Keratinocyte (primary cell): ENCODE measurements around the gene JADE2.

Source experiments
- EZH2 ChIP-seq: IDR thresholded peaks from one replicate; pipeline ENCODE4 v1.6.1; 2012; ENCODE audit warnings: inconsistent platforms, mild to moderate bottlenecking, low read length, moderate library complexity
- TF ChIP-seq, protein P1 (sequence below), 3 experiments: IDR thresholded peaks in 1 of 3; conservative IDR thresholded peaks in 1 of 3; optimal IDR thresholded peaks in 1 of 3; 2 replicates in 2 of 3; 3 replicates in 1 of 3; pipeline versions ENCODE3 to v1.5.1; 2011; ENCODE audit warnings: low read length in 3 of 3, mild to moderate bottlenecking in 3 of 3, moderate library complexity in 2 of 3, control low read depth in 1 of 3, inconsistent platforms in 1 of 3; ENCODE audit not compliant: insufficient read depth in 2 of 3; ENCODE audit errors: extremely low read depth in 1 of 3

DNA sequence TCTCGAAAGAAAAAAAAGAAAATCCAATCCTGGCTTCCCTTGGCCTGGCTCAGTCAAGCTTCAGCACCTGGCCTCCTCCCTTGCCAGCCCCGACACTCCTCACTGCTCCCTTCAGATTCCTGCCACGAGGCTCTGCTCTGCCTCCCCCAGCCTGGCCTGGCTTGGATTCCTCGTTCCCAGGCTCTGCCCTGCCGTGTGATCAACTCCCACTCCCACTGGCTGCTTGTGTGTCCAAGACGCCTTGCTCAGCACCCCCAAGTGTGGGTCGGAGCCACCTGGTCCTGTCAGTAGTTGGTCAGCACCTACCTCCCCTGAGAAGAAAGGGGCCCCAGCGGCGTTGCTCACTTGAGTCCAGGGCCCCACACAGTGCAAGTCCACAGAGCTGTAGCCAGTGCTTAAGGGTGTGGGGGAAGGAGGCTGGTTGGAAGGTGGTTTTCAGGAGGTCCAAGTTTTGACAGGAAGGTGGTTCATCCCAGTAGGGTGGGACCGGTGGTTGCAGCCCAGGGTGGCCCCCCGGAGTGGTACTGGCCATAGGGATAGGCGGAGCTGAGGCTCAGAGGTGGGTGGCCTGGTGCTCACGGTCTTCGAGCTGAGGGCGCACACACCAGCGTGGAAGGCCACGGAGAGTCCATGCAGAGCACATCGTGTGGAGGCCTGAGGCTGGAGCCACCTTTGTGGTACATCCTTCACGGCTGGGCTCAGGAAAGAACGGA lies 46.4 kb downstream of the JADE2 start:
- TF ChIP-seq, protein P1, sequence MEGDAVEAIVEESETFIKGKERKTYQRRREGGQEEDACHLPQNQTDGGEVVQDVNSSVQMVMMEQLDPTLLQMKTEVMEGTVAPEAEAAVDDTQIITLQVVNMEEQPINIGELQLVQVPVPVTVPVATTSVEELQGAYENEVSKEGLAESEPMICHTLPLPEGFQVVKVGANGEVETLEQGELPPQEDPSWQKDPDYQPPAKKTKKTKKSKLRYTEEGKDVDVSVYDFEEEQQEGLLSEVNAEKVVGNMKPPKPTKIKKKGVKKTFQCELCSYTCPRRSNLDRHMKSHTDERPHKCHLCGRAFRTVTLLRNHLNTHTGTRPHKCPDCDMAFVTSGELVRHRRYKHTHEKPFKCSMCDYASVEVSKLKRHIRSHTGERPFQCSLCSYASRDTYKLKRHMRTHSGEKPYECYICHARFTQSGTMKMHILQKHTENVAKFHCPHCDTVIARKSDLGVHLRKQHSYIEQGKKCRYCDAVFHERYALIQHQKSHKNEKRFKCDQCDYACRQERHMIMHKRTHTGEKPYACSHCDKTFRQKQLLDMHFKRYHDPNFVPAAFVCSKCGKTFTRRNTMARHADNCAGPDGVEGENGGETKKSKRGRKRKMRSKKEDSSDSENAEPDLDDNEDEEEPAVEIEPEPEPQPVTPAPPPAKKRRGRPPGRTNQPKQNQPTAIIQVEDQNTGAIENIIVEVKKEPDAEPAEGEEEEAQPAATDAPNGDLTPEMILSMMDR (optimal IDR thresholded peaks at IDR 0.05 in 1 of 3, IDR thresholded peaks at IDR 0.05 in 1 of 3, conservative IDR thresholded peaks at IDR 0.05 in 1 of 3; ENCODE audit: extremely low read depth in 1 of 3, insufficient read depth in 2 of 3, low read length in 3 of 3): no peak
- no peak for TF ChIP-seq EZH2
